Gastroesophageal sphincter (tissue), 4 donors: ENCODE data around the gene THAP6. TPM values are rescaled to one million over a fixed set of nuclear protein-coding genes. Genes with fewer than 3 reads are reported as not detected.
"Not testable (repeated sequence)": the region's sequence is repeated elsewhere in the genome, so short reads cannot be mapped to it uniquely, and the experiment has no call there.

Source experiments
- ATAC-seq: fragments of 150-250 bp; one replicate; pipeline ENCODE4 v1.9.1; 2016; ENCODE audit warnings: mild to moderate bottlenecking, moderate library complexity
- H3K27ac ChIP-seq, 4 donors: fragments of 200-600 bp; sonication (generic) in 3 of 4; 1 replicate in 3 of 4; 2 replicates in 1 of 4; pipeline ENCODE4 v1.5.1; 2016 to 2019
- H3K27me3 ChIP-seq: fragments of 200-600 bp; sonication (generic); one replicate; pipeline ENCODE4 v1.5.1; 2019
- H3K36me3 ChIP-seq, 2 donors: fragments of 200-600 bp; sonication (generic); one replicate each; pipeline ENCODE4 v1.5.1; 2019; ENCODE audit warnings: control low read depth in 1 of 2
- H3K4me1 ChIP-seq, 3 donors: fragments of 200-600 bp; sonication (generic); 1 replicate in 2 of 3; 2 replicates in 1 of 3; pipeline ENCODE4 v1.5.1; 2016 to 2019; ENCODE audit warnings: control low read depth in 2 of 3
- H3K4me3 ChIP-seq, 2 donors: fragments of 200-600 bp; sonication (generic); one replicate each; pipeline ENCODE4 v1.5.1; 2019; ENCODE audit warnings: mild to moderate bottlenecking in 1 of 2, moderate library complexity in 1 of 2
- H3K9me3 ChIP-seq, 3 donors: fragments of 200-600 bp; sonication (generic); one replicate each; pipeline ENCODE4 v1.5.1; 2017 to 2019; ENCODE audit warnings: control low read depth in 2 of 3
- CTCF ChIP-seq, 4 experiments: fragments of 200-600 bp in 2 of 4; fragments of 450-650 bp in 2 of 4; sonication (generic) in 1 of 4; IDR thresholded peaks; one replicate each; pipeline ENCODE4 v1.5.1; 2017 to 2019; ENCODE audit warnings: antibody characterized with exemption in 4 of 4, mild to moderate bottlenecking in 2 of 4, moderate library complexity in 2 of 4
- EP300 ChIP-seq: sonication (generic); formaldehyde crosslinking; IDR thresholded peaks from one replicate; pipeline ENCODE4 v1.6.1; 2017; ENCODE audit warnings: antibody characterized with exemption, mild to moderate bottlenecking
- POLR2A ChIP-seq, 2 donors: fragments of 450-650 bp; IDR thresholded peaks; one replicate each; pipeline ENCODE4 v1.6.1; 2017; ENCODE audit warnings: antibody characterized with exemption in 2 of 2, mild to moderate bottlenecking in 2 of 2, moderate library complexity in 1 of 2
- POLR2AphosphoS5 ChIP-seq: sonication (generic); formaldehyde crosslinking; IDR thresholded peaks from one replicate; pipeline ENCODE4 v1.6.1; 2017; ENCODE audit warnings: antibody characterized with exemption
- WGBS, 2 donors: methylation state at CpG; one replicate each; pipeline ENCODE4 v1.1.5; 2018; ENCODE audit warnings: low coverage in 1 of 2; 5-methylcytosine and 5-hydroxymethylcytosine counted together
- total RNA-seq, 4 donors: library from RNA; depleted of rRNA; stranded (reverse); fragments of >200 nt; gene quantifications; one replicate each; pipeline ENCODE4 v1.1.0, GENCODE V29; 2016

The THAP6 gene
- total RNA-seq, 4 donors from 2014 or later: 8.8 to 37.8 (median 16.2) TPM

GRCh38 chr4:75525086-75525485, 10.8 kb downstream of the THAP6 start:
- H3K4me3 ChIP-seq: no peak overlapping the region
- H3K9me3 ChIP-seq: no peaks in the 10 kb centered on the region
- no peaks in the 10 kb centered on the region for H3K27me3 ChIP-seq
- no peaks in the 10 kb centered on the region for H3K4me1 ChIP-seq
- no peak for TF ChIP-seq POLR2A (IDR thresholded peaks at IDR 0.05)
- no peak for TF ChIP-seq EP300
- no peak for TF ChIP-seq POLR2AphosphoS5
- TF ChIP-seq CTCF (IDR thresholded peaks at IDR 0.05): no peak
- H3K36me3 ChIP-seq: peaks cover 8 to 82% of the 10 kb centered on the region in 2 donors
- H3K27ac ChIP-seq: no peak overlapping the region
- no peak for ATAC-seq
- WGBS, 2 donors: 86 to 92% methylated on average over 1 of the region's 1 CpG

GRCh38 chr4:75525910-75526309, 11.6 kb downstream of the THAP6 start:
- H3K4me1 ChIP-seq: no peaks in the 10 kb centered on the region
- no peak overlapping the region for H3K4me3 ChIP-seq
- no peak overlapping the region for H3K27ac ChIP-seq
- no peaks in the 10 kb centered on the region for H3K9me3 ChIP-seq
- H3K36me3 ChIP-seq: peaks cover 8 to 90% of the 10 kb centered on the region in 2 donors
- no peak for ATAC-seq
- WGBS, 2 donors: 82% methylated on average over 1 of the region's 1 CpG; no CpG with 5 or more reads in 1 of the 2 donors
- H3K27me3 ChIP-seq: no peaks in the 10 kb centered on the region
- no peak for TF ChIP-seq POLR2AphosphoS5
- TF ChIP-seq CTCF (IDR thresholded peaks at IDR 0.05): no peak
- no peak for TF ChIP-seq EP300
- no peak for TF ChIP-seq POLR2A (IDR thresholded peaks at IDR 0.05)

GRCh38 chr4:75527482-75527881, 13.2 kb downstream of the THAP6 start:
- no peak overlapping the region for H3K4me3 ChIP-seq
- no peak overlapping the region for H3K27ac ChIP-seq
- no peaks in the 10 kb centered on the region for H3K27me3 ChIP-seq
- TF ChIP-seq POLR2AphosphoS5: no peak
- TF ChIP-seq POLR2A (IDR thresholded peaks at IDR 0.05): no peak
- no peak for TF ChIP-seq CTCF (IDR thresholded peaks at IDR 0.05)
- no peak for TF ChIP-seq EP300
- peaks cover 8 to 96% of the 10 kb centered on the region in 2 donors for H3K36me3 ChIP-seq
- no peak for ATAC-seq
- H3K9me3 ChIP-seq: no peaks in the 10 kb centered on the region
- H3K4me1 ChIP-seq: no peaks in the 10 kb centered on the region

GRCh38 chr4:75530556-75531322, 16.5 kb downstream of the THAP6 start:
- no peaks in the 10 kb centered on the region for H3K4me1 ChIP-seq
- WGBS, 2 donors: 100% methylated on average over 1 to 2 of the region's 2 CpGs
- H3K36me3 ChIP-seq: peaks cover 8 to 77% of the 10 kb centered on the region in 2 donors
- no peaks in the 10 kb centered on the region for H3K9me3 ChIP-seq
- H3K4me3 ChIP-seq: no peak overlapping the region
- no peak for ATAC-seq
- H3K27ac ChIP-seq: no peak overlapping the region
- no peaks in the 10 kb centered on the region for H3K27me3 ChIP-seq
- no peak for TF ChIP-seq POLR2AphosphoS5
- TF ChIP-seq EP300: no peak
- no peak for TF ChIP-seq POLR2A (IDR thresholded peaks at IDR 0.05)
- no peak for TF ChIP-seq CTCF (IDR thresholded peaks at IDR 0.05)

GRCh38 chr4:75531536-75532143, 17.4 kb downstream of the THAP6 start:
- not testable (repeated sequence) for H3K27me3 ChIP-seq, ATAC-seq, H3K9me3 ChIP-seq, H3K4me1 ChIP-seq, H3K4me3 ChIP-seq, H3K27ac ChIP-seq
- 95 to 98% methylated on average over 7 of the region's 7 CpGs for WGBS, 2 donors
- H3K36me3 ChIP-seq: peaks cover 3 to 68% of the 10 kb centered on the region in 2 donors

- not testable (repeated sequence) for H3K4me3 ChIP-seq, H3K27ac ChIP-seq, ATAC-seq, H3K27me3 ChIP-seq, H3K4me1 ChIP-seq, H3K9me3 ChIP-seq
- peaks cover 0 to 50% of the 10 kb centered on the region in 2 donors for H3K36me3 ChIP-seq
- WGBS, 2 donors: 92 to 94% methylated on average over 2 to 4 of the region's 4 CpGs
Observed at GRCh38 chr4:75533339-75533887, 19.1 kb downstream of the THAP6 start.

- not testable (repeated sequence) for H3K4me3 ChIP-seq, H3K9me3 ChIP-seq, H3K4me1 ChIP-seq, H3K27ac ChIP-seq, ATAC-seq, H3K27me3 ChIP-seq
- peaks cover 0 to 46% of the 10 kb centered on the region in 2 donors for H3K36me3 ChIP-seq
Observed at GRCh38 chr4:75533926-75534325, 19.7 kb downstream of the THAP6 start.

- not testable (repeated sequence) for H3K27me3 ChIP-seq, H3K9me3 ChIP-seq, H3K27ac ChIP-seq, H3K4me1 ChIP-seq, ATAC-seq, H3K4me3 ChIP-seq
- peaks cover 0 to 32% of the 10 kb centered on the region in 2 donors for H3K36me3 ChIP-seq
- 84 to 91% methylated on average over 5 to 6 of the region's 6 CpGs for WGBS, 2 donors
Observed at GRCh38 chr4:75537308-75537707, 23.0 kb downstream of the THAP6 start.
